DMS53 (cell line): Measurements from ENCODE around the gene TMEM178B.

Experiments used
- DNase-seq: peaks from one replicate; lab custom pipeline; 2025; lab: John Stamatoyannopoulos, UW

TMEM178B gene

GRCh38 chr7:141263983-141264382 lies 190.1 kb downstream of the TMEM178B start:
- DNase-seq, result no peak

- DNase-seq, result no peak
Observed at GRCh38 chr7:141264511-141264910, 190.6 kb downstream of the TMEM178B start.

- DNase-seq, result no peak
Observed at GRCh38 chr7:141265668-141266067, 191.8 kb downstream of the TMEM178B start.

GRCh38 chr7:141268614-141269013 lies 194.8 kb downstream of the TMEM178B start:
- peak; percentile 27 for DNase-seq

GRCh38 chr7:141271451-141271850 lies 197.6 kb downstream of the TMEM178B start:
- DNase-seq, result no peak

GRCh38 chr7:141272417-141272816 lies 198.6 kb downstream of the TMEM178B start:
- no peak for DNase-seq

GRCh38 chr7:141275350-141275749 lies 201.5 kb downstream of the TMEM178B start:
- peak; percentile 25 for DNase-seq

GRCh38 chr7:141276031-141276430 lies 202.2 kb downstream of the TMEM178B start:
- peak; percentile 29 for DNase-seq

GRCh38 chr7:141280100-141280499 lies 206.2 kb downstream of the TMEM178B start:
- DNase-seq, result no peak

- DNase-seq, result no peak
Observed at GRCh38 chr7:141281311-141281710, 207.4 kb downstream of the TMEM178B start.

GRCh38 chr7:141286522-141286921 lies 212.7 kb downstream of the TMEM178B start:
- DNase-seq, result no peak

- no peak for DNase-seq
Observed at GRCh38 chr7:141287936-141288335, 214.1 kb downstream of the TMEM178B start.

GRCh38 chr7:141288626-141289025 lies 214.8 kb downstream of the TMEM178B start:
- DNase-seq, result no peak

GRCh38 chr7:141290365-141290764 lies 216.5 kb downstream of the TMEM178B start:
- no peak for DNase-seq

- DNase-seq, result no peak
Observed at GRCh38 chr7:141290973-141291372, 217.1 kb downstream of the TMEM178B start.

GRCh38 chr7:141291541-141291940 lies 217.7 kb downstream of the TMEM178B start:
- no peak for DNase-seq

- DNase-seq, result no peak
Observed at GRCh38 chr7:141294143-141294829, 220.4 kb downstream of the TMEM178B start.

- no peak for DNase-seq
Observed at GRCh38 chr7:141295367-141295895, 221.6 kb downstream of the TMEM178B start.

- no peak for DNase-seq
Observed at GRCh38 chr7:141300816-141301215, 227.0 kb downstream of the TMEM178B start.

GRCh38 chr7:141301544-141301943 lies 227.7 kb downstream of the TMEM178B start:
- no peak for DNase-seq

GRCh38 chr7:141302617-141303016 lies 228.8 kb downstream of the TMEM178B start:
- no peak for DNase-seq

GRCh38 chr7:141304291-141304690 lies 230.4 kb downstream of the TMEM178B start:
- DNase-seq, result no peak

- no peak for DNase-seq
Observed at GRCh38 chr7:141306081-141306480, 232.2 kb downstream of the TMEM178B start.

- DNase-seq, result no peak
Observed at GRCh38 chr7:141312395-141312794, 238.5 kb downstream of the TMEM178B start.
